Natural killer cell (primary cell): ENCODE measurements around the gene RCAN2. TPM values are rescaled to one million over a fixed set of nuclear protein-coding genes. Genes with fewer than 3 reads are reported as not detected.

Experiments used
- ATAC-seq, 3 donors: fragments of 150-1000 bp in 2 of 3; fragments of 200-7000 bp in 1 of 3; cut with Tn5 transposase; 1 replicate in 1 of 3; 2 replicates in 2 of 3; pipeline ENCODE4 v1.10.0; 2021; ENCODE audit warnings: mild to moderate bottlenecking in 2 of 3, moderate library complexity in 2 of 3
- DNase-seq, 2 donors: peaks; one replicate each; pipeline versions ENCODE4 v3.0.0 to v3.0.0-alpha.2; 2013 to 2021; ENCODE audit warnings: mixed read lengths in 1 of 2
- H3K27ac ChIP-seq: one replicate; pipeline ENCODE4 v1.5.1; 2013; ENCODE audit warnings: mild to moderate bottlenecking, low read length
- H3K27me3 ChIP-seq: one replicate; pipeline ENCODE4 v1.6.1; 2013; ENCODE audit warnings: low read length; ENCODE audit not compliant: control insufficient read depth, insufficient read depth
- H3K36me3 ChIP-seq: one replicate; pipeline ENCODE4 v1.6.1; 2013; ENCODE audit warnings: low read length; ENCODE audit not compliant: control insufficient read depth, insufficient read depth
- H3K4me1 ChIP-seq: one replicate; pipeline ENCODE4 v1.6.1; 2013; ENCODE audit warnings: low read length; ENCODE audit not compliant: control insufficient read depth, insufficient read depth
- H3K4me3 ChIP-seq: one replicate; pipeline ENCODE4 v1.5.1; 2013; ENCODE audit warnings: low read length
- H3K9me3 ChIP-seq: one replicate; pipeline ENCODE4 v1.6.1; 2013; ENCODE audit warnings: low read length; ENCODE audit not compliant: control insufficient read depth, insufficient read depth
- H3K27ac Mint-ChIP-seq, 2 donors: one replicate each; pipeline ENCODE4 v1.8.0; 2022; ENCODE audit warnings: mild to moderate bottlenecking in 2 of 2, mixed read lengths in 2 of 2, moderate library complexity in 1 of 2
- H3K27me3 Mint-ChIP-seq, 2 donors: one replicate each; pipeline ENCODE4 v1.8.0; 2022; ENCODE audit warnings: low read depth in 2 of 2, mixed read lengths in 2 of 2
- H3K36me3 Mint-ChIP-seq: one replicate; pipeline ENCODE4 v1.8.0; 2022; ENCODE audit warnings: mixed read lengths
- H3K4me1 Mint-ChIP-seq, 2 donors: one replicate each; pipeline ENCODE4 v1.8.0; 2022; ENCODE audit warnings: mixed read lengths in 2 of 2
- H3K4me3 Mint-ChIP-seq: one replicate; pipeline ENCODE4 v1.8.0; 2022; ENCODE audit warnings: mild to moderate bottlenecking, moderate library complexity, mixed read lengths
- H3K9me3 Mint-ChIP-seq, 2 donors: one replicate each; pipeline ENCODE4 v1.8.0; 2022; ENCODE audit warnings: mixed read lengths in 2 of 2
- WGBS: methylation state at CpG from one replicate; pipeline ENCODE4 v1.1.7; 2013; ENCODE audit warnings: missing lambda C conversion rate; ENCODE audit not compliant: insufficient coverage; 5-methylcytosine and 5-hydroxymethylcytosine counted together
- intact Hi-C: fragments of 100-400 bp; cut with micrococcal nuclease; formaldehyde crosslinking; loops from one replicate; pipeline ENCODE4 v1.14.2; 2022
- total RNA-seq, 4 donors: library from RNA; stranded (reverse); fragments of 120-200 nt in 1 of 4; gene quantifications; one replicate each; pipeline versions ENCODE4 v1.2.3 to v1.2.4, GENCODE V29; 2013 to 2022
- TF ChIP-seq, protein P1 (sequence below): fragments of 200-600 bp; IDR thresholded peaks from one replicate; pipeline ENCODE4 v1.8.0; 2022; ENCODE audit warnings: antibody characterized with exemption

RCAN2 gene
- total RNA-seq, 3 donors from 2014 or later (not counting 1 experiment from before 2014, with no cell fraction given), result 0.43 TPM; not detected in 2

GRCh38 chr6:46347669-46348068 lies 143.6 kb downstream of the RCAN2 start:
- intact Hi-C loops, result no loop called here
- peaks cover 0 to 26% of the 10 kb centered on the region in 2 donors for H3K27me3 Mint-ChIP-seq
- Histone ChIP-seq H3K4me3 (no peak overlapping the region), H3K36me3 (no peaks in the 10 kb centered on the region), H3K4me1 (no peaks in the 10 kb centered on the region), H3K9me3 (no peaks in the 10 kb centered on the region), H3K27me3 (no peaks in the 10 kb centered on the region), H3K27ac (no peak overlapping the region)
- 96% methylated on average over 3 of the region's 3 CpGs for WGBS
- no peaks in the 10 kb centered on the region for H3K4me1 Mint-ChIP-seq
- ATAC-seq (no peak), DNase-seq (no peak)
- H3K27ac Mint-ChIP-seq, result no peak overlapping the region
- no peaks in the 10 kb centered on the region for H3K36me3 Mint-ChIP-seq
- no peaks in the 10 kb centered on the region for H3K9me3 Mint-ChIP-seq
- H3K4me3 Mint-ChIP-seq, result no peak overlapping the region
- TF ChIP-seq, protein P1, sequence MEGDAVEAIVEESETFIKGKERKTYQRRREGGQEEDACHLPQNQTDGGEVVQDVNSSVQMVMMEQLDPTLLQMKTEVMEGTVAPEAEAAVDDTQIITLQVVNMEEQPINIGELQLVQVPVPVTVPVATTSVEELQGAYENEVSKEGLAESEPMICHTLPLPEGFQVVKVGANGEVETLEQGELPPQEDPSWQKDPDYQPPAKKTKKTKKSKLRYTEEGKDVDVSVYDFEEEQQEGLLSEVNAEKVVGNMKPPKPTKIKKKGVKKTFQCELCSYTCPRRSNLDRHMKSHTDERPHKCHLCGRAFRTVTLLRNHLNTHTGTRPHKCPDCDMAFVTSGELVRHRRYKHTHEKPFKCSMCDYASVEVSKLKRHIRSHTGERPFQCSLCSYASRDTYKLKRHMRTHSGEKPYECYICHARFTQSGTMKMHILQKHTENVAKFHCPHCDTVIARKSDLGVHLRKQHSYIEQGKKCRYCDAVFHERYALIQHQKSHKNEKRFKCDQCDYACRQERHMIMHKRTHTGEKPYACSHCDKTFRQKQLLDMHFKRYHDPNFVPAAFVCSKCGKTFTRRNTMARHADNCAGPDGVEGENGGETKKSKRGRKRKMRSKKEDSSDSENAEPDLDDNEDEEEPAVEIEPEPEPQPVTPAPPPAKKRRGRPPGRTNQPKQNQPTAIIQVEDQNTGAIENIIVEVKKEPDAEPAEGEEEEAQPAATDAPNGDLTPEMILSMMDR, result no peak

- Mint-ChIP-seq H3K36me3 (no peaks in the 10 kb centered on the region), H3K27me3 (peaks cover 19 to 30% of the 10 kb centered on the region in 2 donors), H3K4me3 (no peak overlapping the region), H3K4me1 (no peaks in the 10 kb centered on the region), H3K27ac (no peak overlapping the region), H3K9me3 (no peaks in the 10 kb centered on the region)
- Histone ChIP-seq H3K36me3 (no peaks in the 10 kb centered on the region), H3K27me3 (no peaks in the 10 kb centered on the region), H3K9me3 (no peaks in the 10 kb centered on the region), H3K4me3 (no peak overlapping the region), H3K4me1 (no peaks in the 10 kb centered on the region), H3K27ac (no peak overlapping the region)
- intact Hi-C loops, result no loop called here
- no peak for ATAC-seq
- DNase-seq, result no peak
- TF ChIP-seq, protein P1, result no peak
- WGBS, result 100% methylated on average over 2 of the region's 2 CpGs
These were observed 151.0 kb downstream of the RCAN2 start for GRCh38 chr6:46340246-46340645.

GRCh38 chr6:46338131-46338530 lies 153.1 kb downstream of the RCAN2 start:
- WGBS, result 69% methylated on average over 2 of the region's 2 CpGs
- no peaks in the 10 kb centered on the region for H3K36me3 Mint-ChIP-seq
- no peak for ATAC-seq
- no peaks in the 10 kb centered on the region for H3K9me3 ChIP-seq
- H3K27ac ChIP-seq, result no peak overlapping the region
- no peak overlapping the region for H3K27ac Mint-ChIP-seq
- H3K4me1 Mint-ChIP-seq, result no peaks in the 10 kb centered on the region
- H3K27me3 ChIP-seq, result no peaks in the 10 kb centered on the region
- H3K27me3 Mint-ChIP-seq, result peaks cover 14 to 19% of the 10 kb centered on the region in 2 donors
- no peak for DNase-seq
- intact Hi-C loops, result no loop called here
- no peaks in the 10 kb centered on the region for H3K36me3 ChIP-seq
- H3K4me3 ChIP-seq, result no peak overlapping the region
- no peaks in the 10 kb centered on the region for H3K9me3 Mint-ChIP-seq
- no peak overlapping the region for H3K4me3 Mint-ChIP-seq
- TF ChIP-seq, protein P1, result no peak
- H3K4me1 ChIP-seq, result no peaks in the 10 kb centered on the region

- DNase-seq (no peak), ATAC-seq (no peak)
- no peaks in the 10 kb centered on the region for H3K36me3 Mint-ChIP-seq
- H3K4me1 ChIP-seq, result no peaks in the 10 kb centered on the region
- no peaks in the 10 kb centered on the region for H3K9me3 ChIP-seq
- peaks cover 8 to 10% of the 10 kb centered on the region in 2 donors for H3K27me3 Mint-ChIP-seq
- H3K4me3 ChIP-seq, result no peak overlapping the region
- intact Hi-C loops, result no loop called here
- no peaks in the 10 kb centered on the region for H3K27me3 ChIP-seq
- no peaks in the 10 kb centered on the region for H3K4me1 Mint-ChIP-seq
- no peak overlapping the region for H3K27ac ChIP-seq
- no peaks in the 10 kb centered on the region for H3K36me3 ChIP-seq
- WGBS, result 76% methylated on average over 3 of the region's 3 CpGs
- no peak overlapping the region for H3K27ac Mint-ChIP-seq
- TF ChIP-seq, protein P1, result no peak
- H3K9me3 Mint-ChIP-seq, result no peaks in the 10 kb centered on the region
- H3K4me3 Mint-ChIP-seq, result no peak overlapping the region
These were observed 156.8 kb downstream of the RCAN2 start for GRCh38 chr6:46334442-46334841.
